Measurements from ENCODE around the gene HOXA11. TPM values are rescaled to one million over a fixed set of nuclear protein-coding genes. Genes with fewer than 3 reads are reported as not detected.

The HOXA11 gene
- total RNA-seq, 1 donor from 2014 or later: not detected

DNA sequence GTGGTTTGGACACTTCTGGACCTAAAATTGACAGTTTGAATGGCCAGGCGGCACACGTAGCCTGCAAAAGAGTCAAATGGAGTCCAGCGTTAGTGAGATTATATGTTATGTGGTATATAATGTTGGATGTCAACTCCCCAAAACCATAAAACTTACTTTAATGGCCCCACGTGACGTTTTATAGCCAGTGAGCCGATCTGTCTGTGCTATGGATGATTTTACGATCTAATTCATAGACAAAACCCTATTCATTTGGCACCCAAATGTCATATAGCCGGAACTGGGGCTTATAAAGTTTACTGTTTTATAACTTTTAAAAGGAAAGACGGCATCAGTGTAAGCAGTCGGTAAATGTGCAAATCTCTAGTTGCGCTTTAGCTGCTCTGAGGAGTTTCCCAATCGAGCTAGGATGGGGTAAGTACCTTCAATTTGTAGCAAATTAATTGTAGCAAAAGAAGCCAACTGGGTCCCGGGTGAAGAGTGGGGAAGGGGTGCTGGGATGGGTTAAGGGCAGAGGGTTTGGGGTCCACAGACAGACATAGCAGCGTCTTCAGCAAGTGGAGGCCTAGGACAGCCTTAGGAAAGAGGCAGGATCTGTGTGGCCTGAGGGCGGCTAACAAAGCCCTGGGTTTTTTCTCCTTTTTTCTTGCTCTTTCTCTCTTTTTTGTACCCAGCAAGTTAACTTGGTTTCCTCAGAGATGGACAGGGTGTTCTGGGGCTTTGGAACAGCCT, 44.7 kb downstream of the HOXA11 start:
- DNase-seq (ENCODE audit: low spot score in 2 of 2) (no peak), FAIRE-seq (no peak)

DNA sequence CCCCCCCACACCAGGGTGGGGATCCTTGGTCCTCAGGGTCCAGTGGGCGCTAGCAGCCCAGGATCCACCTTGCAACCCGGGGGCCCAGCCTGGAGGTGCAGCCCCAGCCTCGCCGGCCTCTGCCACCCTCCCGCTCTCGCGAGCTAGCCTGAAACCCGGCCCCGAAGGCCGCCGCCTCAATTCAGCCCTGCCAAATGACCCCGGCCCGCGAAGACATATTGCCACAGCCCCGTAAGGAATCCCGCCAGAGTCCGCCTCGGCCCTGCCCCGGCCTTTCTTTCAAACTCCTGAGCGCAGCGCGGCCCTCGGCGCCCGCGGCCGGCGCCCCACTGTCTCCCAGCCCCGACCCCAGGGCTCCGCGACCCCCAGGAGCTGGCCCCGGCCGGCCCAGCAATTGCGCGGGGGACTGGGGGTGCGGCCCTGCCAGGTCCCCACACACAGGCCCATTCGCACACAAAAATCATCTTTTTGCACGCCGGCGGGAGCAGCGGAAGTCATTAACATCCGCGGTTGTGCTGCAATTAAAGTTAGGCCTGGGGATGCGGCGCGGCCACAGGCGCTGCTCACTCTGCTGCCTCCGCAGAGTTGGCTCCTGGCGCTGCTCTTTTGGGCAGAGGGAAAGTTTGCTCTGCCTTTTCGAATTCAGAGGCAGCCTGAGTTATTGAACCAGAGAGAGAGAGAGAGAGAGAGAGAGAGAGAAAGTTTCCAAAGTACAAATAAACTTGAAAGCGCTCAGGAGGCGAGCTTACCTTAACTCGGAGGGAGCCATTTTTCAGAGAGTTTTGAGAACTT, 45.5 kb downstream of the HOXA11 start:
- no peak for DNase-seq (ENCODE audit: low spot score in 2 of 2)
- no peak for FAIRE-seq

GRCh38 chr7:27138985-27139333, 46.1 kb downstream of the HOXA11 start:
- DNase-seq (ENCODE audit: low spot score in 2 of 2) (no peak), FAIRE-seq (no peak)

DNA sequence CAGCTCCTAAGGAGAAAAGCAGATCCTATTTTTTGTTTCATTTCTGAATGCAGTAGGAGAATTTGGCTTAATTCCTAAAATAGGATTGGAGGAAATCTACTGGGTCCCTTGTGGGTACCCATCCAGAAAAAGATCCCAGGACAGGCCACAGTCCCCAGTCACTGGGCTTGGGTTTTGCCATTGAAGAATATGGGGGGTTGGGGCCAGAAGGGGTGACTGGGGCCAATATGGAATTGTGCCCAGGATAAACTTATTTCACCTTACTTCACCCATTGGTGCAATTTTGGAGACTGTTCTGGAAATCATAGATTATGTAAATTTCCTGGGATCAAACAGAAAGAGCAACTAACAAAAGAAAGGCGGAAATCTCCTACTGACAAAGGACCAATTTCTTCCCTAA, 46.6 kb downstream of the HOXA11 start:
- DNase-seq (ENCODE audit: low spot score in 2 of 2): no peak
- FAIRE-seq: no peak

- no peak for DNase-seq (ENCODE audit: low spot score in 2 of 2)
- no peak for FAIRE-seq
Observed at GRCh38 chr7:27137640-27138315, 47.3 kb downstream of the HOXA11 start.

DNA sequence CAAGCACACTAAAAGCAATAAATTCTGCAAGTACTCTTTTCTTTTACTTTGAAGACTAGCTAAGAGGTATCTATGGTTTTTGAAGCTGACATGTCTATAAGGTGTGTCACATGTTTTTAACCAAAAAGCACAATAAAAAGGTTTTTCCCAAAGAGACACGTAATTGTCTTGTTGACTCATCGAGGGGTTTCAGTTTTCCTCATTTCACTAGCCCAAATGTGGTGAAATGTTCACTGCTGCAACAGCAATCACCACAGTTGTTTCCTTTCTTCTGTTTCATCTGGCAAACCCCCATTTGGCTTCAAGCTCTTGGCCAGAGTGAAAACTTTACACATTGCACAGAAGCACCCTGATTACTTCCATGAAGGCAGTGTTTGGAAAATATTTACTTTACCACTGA, 50.6 kb downstream of the HOXA11 start:
- FAIRE-seq (no peak), DNase-seq (ENCODE audit: low spot score in 2 of 2) (no peak)

DNA sequence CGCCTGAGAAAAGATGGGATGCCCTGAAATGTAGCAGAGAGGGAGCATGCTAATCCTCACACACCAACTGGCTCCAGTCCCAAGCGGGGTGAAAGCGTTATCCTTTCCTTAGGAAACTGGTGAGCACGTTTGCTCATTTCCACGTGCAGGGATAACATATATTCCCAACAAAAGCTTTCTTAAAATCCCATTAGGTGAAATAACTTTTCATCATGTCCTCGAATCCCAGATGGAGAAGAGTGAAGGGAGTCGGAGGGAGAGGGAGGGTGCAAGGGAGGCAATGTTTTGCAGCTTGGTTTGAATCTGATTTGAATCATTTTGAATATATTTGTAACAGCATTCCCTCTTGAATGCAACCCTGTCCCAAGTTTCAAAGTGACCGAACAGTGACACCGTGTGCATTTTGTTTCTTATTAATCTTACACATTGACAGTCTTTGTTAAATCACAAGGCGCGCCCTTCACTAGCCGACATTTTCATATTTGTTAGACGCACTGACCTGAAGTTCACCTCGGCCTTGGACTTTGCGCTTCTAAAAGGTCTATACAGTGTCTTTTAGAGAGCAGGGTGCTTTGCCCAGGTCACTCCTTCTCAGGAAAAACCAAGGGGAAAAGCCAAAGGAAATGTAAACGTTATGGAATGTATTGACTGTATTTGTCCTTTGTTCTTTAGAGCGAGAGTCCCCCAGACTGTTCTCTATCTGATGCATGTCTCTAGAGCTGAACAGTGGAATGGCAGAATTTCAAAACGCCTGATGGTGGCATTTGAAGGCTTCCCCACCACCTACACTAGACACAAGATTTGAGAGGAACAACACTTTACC, 51.4 kb downstream of the HOXA11 start:
- DNase-seq (ENCODE audit: low spot score in 2 of 2): no peak
- no peak for FAIRE-seq

GRCh38 chr7:27132978-27133377, 52.1 kb downstream of the HOXA11 start:
- no peak for FAIRE-seq
- no peak for DNase-seq (ENCODE audit: low spot score in 2 of 2)

- FAIRE-seq (no peak), DNase-seq (ENCODE audit: low spot score in 2 of 2) (no peak)
Observed at GRCh38 chr7:27132214-27132613, 52.8 kb downstream of the HOXA11 start.

DNA sequence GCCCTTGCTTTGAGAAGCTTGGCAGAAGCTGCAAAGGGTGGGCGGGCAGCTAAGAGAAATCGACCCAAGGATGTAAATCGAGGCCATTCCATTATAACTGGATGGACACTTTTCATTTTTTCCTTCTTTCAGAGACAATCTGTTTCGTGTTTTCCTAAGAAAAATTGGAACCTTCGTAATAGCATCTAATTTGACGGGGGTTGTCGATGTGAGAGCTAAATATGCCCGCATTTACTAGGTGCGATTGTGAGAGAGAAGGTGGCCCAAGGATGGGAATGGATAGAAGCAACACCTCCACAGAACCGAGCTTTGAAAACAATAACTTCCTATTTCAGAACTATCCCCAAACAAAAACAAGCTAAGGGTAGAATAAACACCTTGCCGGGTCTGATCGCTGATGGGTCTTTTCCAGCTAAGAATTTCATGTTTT, 53.6 kb downstream of the HOXA11 start:
- DNase-seq (ENCODE audit: low spot score in 2 of 2): no peak
- FAIRE-seq: no peak

Small RNA genes within 50 kb of the gene (small RNA-seq; reads per million reads assigned to genes)
- gene AC004080.5: not detected
- gene RF02140: not detected
- gene RF02141: not detected

Other genes starting within 250 kb of the HOXA11 start
- not detected for gene HOXA1, start 89.2 kb downstream of the HOXA11 start, total RNA-seq
- gene HOXA2, start 82.5 kb downstream of the HOXA11 start, total RNA-seq: not detected
- gene HOXA4, start 54.5 kb downstream of the HOXA11 start, total RNA-seq: not detected
- not detected for gene HOXA5, start 41.6 kb downstream of the HOXA11 start, total RNA-seq
- not detected for gene HOXA6, start 37.5 kb downstream of the HOXA11 start, total RNA-seq
- not detected for gene HOXA3, start 32.6 kb downstream of the HOXA11 start, total RNA-seq
- gene HOXA7, start 28.6 kb downstream of the HOXA11 start, total RNA-seq: not detected
- not detected for gene HOXA9, start 19.7 kb downstream of the HOXA11 start, total RNA-seq
- not detected for gene HOXA10, start 10.9 kb downstream of the HOXA11 start, total RNA-seq
- gene HOXA13, start 14.9 kb upstream of the HOXA11 start, total RNA-seq: not detected
- gene EVX1, start 57.6 kb upstream of the HOXA11 start, total RNA-seq: not detected

All from frontal cortex (tissue), 4 donors.